T-helper 1 cell treated with Interleukin-12 subunit alpha and Interleukin-12 subunit beta and Interleukin-4 antibody, amounts not matched to agents 30 ng/mL and 1 ng/mL, for 36 hours (primary cell): ENCODE measurements around the gene IL27RA. TPM values are rescaled to one million over a fixed set of nuclear protein-coding genes. Genes with fewer than 3 reads are reported as not detected.

Source experiments
- total RNA-seq: library from RNA; stranded (reverse); gene quantifications from 2 replicates; pipeline ENCODE4 v1.2.3, GENCODE V29; 2022

IL27RA gene
- total RNA-seq, 1 donor from 2014 or later, result 146 TPM

Other genes starting within 250 kb of the IL27RA start
- 8.1 and 8.2 TPM in 2 replicates for gene ZSWIM4, start 236.3 kb upstream of the IL27RA start, total RNA-seq
- 0.98 and 1.0 TPM in 2 replicates for gene NANOS3, start 154.6 kb upstream of the IL27RA start, total RNA-seq
- 8.3 and 9.8 TPM in 2 replicates for gene BRME1, start 125.6 kb upstream of the IL27RA start, total RNA-seq
- 36.3 and 37.0 TPM in 2 replicates for gene CC2D1A, start 125.6 kb upstream of the IL27RA start, total RNA-seq
- gene PODNL1, start 93.3 kb upstream of the IL27RA start, total RNA-seq, result 0.10 and 0.42 TPM in 2 replicates
- gene DCAF15, start 79.3 kb upstream of the IL27RA start, total RNA-seq, result 69.3 and 76.4 TPM in 2 replicates
- 15.9 and 16.2 TPM in 2 replicates for gene RFX1, start 25.4 kb upstream of the IL27RA start, total RNA-seq
- not detected in 2 replicates for gene RLN3, start 3.6 kb upstream of the IL27RA start, total RNA-seq
- not detected in 2 replicates for gene PALM3, start 30.3 kb downstream of the IL27RA start, total RNA-seq
- gene MISP3, start 41.0 kb downstream of the IL27RA start, total RNA-seq, result 1.5 and 1.8 TPM in 2 replicates
- 0.32 and 0.34 TPM in 2 replicates for gene C19orf67, start 54.0 kb downstream of the IL27RA start, total RNA-seq
- gene SAMD1, start 59.0 kb downstream of the IL27RA start, total RNA-seq, result 68.7 and 68.8 TPM in 2 replicates
- gene PRKACA, start 86.0 kb downstream of the IL27RA start, total RNA-seq, result 66.4 and 72.0 TPM in 2 replicates
- 71.8 and 78.9 TPM in 2 replicates for gene ASF1B, start 104.8 kb downstream of the IL27RA start, total RNA-seq
- gene ADGRL1, start 174.4 kb downstream of the IL27RA start, total RNA-seq, result 7.6 and 8.1 TPM in 2 replicates